Body of pancreas (tissue), 4 donors: Measurements from ENCODE around the gene ABL1. TPM values are rescaled to one million over a fixed set of nuclear protein-coding genes. Genes with fewer than 3 reads are reported as not detected.

ENCODE experiments used
- ATAC-seq: fragments of 150-250 bp; one replicate; pipeline ENCODE4 v1.9.1; 2016
- DNase-seq, 4 donors: peaks; one replicate each; pipeline ENCODE4 v3.0.0-alpha.2; 2019
- H3K27ac ChIP-seq, 4 donors: fragments of 200-600 bp; sonication (generic); 1 replicate in 3 of 4; 2 replicates in 1 of 4; pipeline versions ENCODE4 v1.5.1 to v1.6.1; 2016 to 2019; ENCODE audit warnings: mild to moderate bottlenecking in 1 of 4, mixed read lengths in 1 of 4, moderate library complexity in 1 of 4
- H3K27me3 ChIP-seq, 2 donors: fragments of 200-600 bp; sonication (generic); one replicate each; pipeline ENCODE4 v1.6.0; 2016; ENCODE audit warnings: mild to moderate bottlenecking in 1 of 2
- H3K36me3 ChIP-seq, 2 donors: fragments of 200-600 bp; sonication (generic); replicated peaks in 1 of 2; 2 replicates each; pipeline ENCODE4 v1.5.1; 2016; ENCODE audit warnings: low read depth in 2 of 2; ENCODE audit not compliant: insufficient read depth in 1 of 2
- H3K4me1 ChIP-seq: fragments of 200-600 bp; sonication (generic); one replicate; pipeline ENCODE4 v1.6.0; 2016
- H3K4me3 ChIP-seq, 2 donors: fragments of 200-600 bp; sonication (generic); 1 replicate in 1 of 2; 2 replicates in 1 of 2; pipeline ENCODE4 v1.5.1; 2016 to 2019
- H3K9me3 ChIP-seq, 3 donors: fragments of 200-600 bp; sonication (generic); 1 replicate in 2 of 3; 2 replicates in 1 of 3; pipeline ENCODE4 v1.5.1; 2016
- CTCF ChIP-seq, 7 experiments: fragments of 450-650 bp in 4 of 7; fragments of 200-600 bp in 3 of 7; sonication (generic) in 3 of 7; IDR thresholded peaks; one replicate each; pipeline ENCODE4 v1.5.1; 2016 to 2019; ENCODE audit warnings: antibody characterized with exemption in 7 of 7
- POLR2A ChIP-seq, 3 donors: fragments of 450-650 bp; IDR thresholded peaks; one replicate each; pipeline ENCODE4 v1.6.1; 2016; ENCODE audit warnings: antibody characterized with exemption in 3 of 3, mild to moderate bottlenecking in 2 of 3
- WGBS, 2 donors: methylation state at CpG; one replicate each; pipeline ENCODE4 v1.1.5; 2017; 5-methylcytosine and 5-hydroxymethylcytosine counted together
- intact Hi-C: fragments of 100-400 bp; cut with DNase I; formaldehyde crosslinking; loops from one replicate; pipeline ENCODE4 v1.15.1; 2023
- total RNA-seq, 2 donors: library from RNA; depleted of rRNA; stranded (reverse); fragments of >200 nt; gene quantifications; one replicate each; pipeline ENCODE4 v1.1.0, GENCODE V29; 2016

The ABL1 gene
- total RNA-seq, 2 donors from 2014 or later: 23.3 to 29.0 TPM

DNA sequence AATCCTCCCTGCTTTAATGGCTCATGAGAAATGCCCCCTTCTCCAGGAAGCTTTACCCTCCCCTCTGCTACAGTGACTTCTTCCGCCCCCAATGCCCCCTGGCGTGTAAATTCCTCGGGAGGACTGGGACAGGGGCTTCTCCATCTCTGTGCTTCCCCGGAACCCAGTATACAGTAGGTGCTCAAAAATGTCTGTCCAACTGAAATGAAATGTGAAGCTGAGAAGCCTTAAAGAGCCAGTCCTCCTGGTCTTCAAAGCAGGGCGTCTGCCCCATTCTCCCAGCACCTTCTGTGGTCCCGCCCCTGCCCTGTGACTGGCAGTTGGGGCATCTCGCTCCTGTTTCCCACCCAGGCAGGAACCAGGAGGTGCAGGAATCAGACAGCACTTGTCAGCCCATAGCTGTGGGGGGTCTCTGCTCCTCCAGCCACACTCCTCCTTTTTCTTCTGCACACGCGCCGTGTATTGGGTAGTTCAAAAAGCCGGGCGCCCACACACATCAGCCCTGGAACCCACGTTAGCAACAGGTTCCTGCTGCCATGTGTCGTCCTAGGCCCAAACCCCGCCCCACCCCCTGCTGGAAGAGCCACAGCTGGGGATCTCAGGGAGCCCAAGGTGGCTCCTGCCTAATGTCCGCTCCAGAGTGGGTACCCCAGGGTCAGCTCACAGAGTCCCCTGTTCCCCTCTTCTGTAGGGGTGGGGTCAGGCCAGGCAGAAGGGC is 88.0 kb downstream of the ABL1 start:
- intact Hi-C loops: no loop called here
- no peak overlapping the region for H3K27ac ChIP-seq
- H3K4me1 ChIP-seq: peaks cover under 1% of the 10 kb centered on the region
- ATAC-seq: no peak
- H3K9me3 ChIP-seq: no peaks in the 10 kb centered on the region
- 64 to 73% methylated on average over 12 to 16 of the region's 16 CpGs for WGBS, 2 donors
- H3K36me3 ChIP-seq: no peaks in the 10 kb centered on the region
- no peak overlapping the region for H3K4me3 ChIP-seq
- no peaks in the 10 kb centered on the region for H3K27me3 ChIP-seq
- DNase-seq: no peak
- TF ChIP-seq CTCF (IDR thresholded peaks at IDR 0.05): no peak
- TF ChIP-seq POLR2A (IDR thresholded peaks at IDR 0.05): no peak

DNA sequence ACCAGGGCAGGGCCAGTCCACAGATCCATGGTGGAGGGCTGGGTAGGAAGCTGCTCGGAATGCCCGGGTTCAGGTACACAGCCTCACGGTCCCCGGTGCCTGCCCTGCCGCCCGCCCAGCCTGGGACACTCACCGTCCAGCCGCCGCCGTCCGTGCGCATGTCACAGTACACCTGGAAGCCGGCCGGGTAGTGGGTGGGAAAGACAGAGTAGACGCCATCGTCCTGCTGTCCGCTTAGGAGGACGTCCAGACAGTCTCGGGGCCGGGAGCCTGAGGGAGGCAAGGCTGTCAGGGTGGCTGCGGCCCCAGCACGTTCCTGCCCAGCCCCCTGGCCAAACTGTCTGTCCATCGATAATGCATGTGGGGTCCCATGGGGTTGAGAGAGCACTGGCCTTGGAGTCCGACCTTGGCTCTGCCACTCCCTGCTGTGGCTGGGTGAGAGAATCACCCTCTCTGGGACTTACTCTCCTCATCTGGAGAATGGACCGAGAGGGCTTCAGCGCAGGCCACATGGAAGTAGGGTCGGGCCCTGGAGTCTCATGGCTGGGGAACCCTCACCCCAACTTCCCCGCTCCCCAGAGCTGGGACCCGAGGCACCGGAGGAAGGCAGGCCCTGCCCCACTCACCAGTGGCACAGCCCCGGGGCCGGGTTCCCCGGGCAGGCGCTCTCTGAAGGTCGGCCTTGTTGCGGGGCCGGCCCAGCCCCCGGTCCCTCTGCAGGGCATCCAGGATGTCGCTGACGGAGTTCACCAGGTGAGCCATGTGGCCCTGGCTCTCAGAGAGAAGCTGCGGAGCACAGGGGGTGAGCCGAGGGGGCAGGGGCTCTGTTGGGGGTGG is 88.8 kb downstream of the ABL1 start:
- ATAC-seq: no peak
- Histone ChIP-seq H3K36me3 (no peaks in the 10 kb centered on the region), H3K9me3 (no peaks in the 10 kb centered on the region), H3K4me3 (no peak overlapping the region), H3K27me3 (no peaks in the 10 kb centered on the region), H3K4me1 (peaks cover 8% of the 10 kb centered on the region), H3K27ac (no peak overlapping the region)
- TF ChIP-seq CTCF (IDR thresholded peaks at IDR 0.05) (no peak), POLR2A (IDR thresholded peaks at IDR 0.05) (no peak)
- 72 to 75% methylated on average over 2 to 40 of the region's 42 CpGs for WGBS, 2 donors
- intact Hi-C loops: no loop called here
- DNase-seq: no peak

- H3K4me3 ChIP-seq: no peak overlapping the region
- 78% methylated on average over 10 of the region's 10 CpGs; no CpG with 5 or more reads in 1 of the 2 donors for WGBS, 2 donors
- H3K9me3 ChIP-seq: no peaks in the 10 kb centered on the region
- H3K36me3 ChIP-seq: no peaks in the 10 kb centered on the region
- peaks cover 10% of the 10 kb centered on the region for H3K4me1 ChIP-seq
- no peak overlapping the region for H3K27ac ChIP-seq
- intact Hi-C loops: no loop called here
- ATAC-seq (no peak), DNase-seq (no peak)
- TF ChIP-seq POLR2A (IDR thresholded peaks at IDR 0.05) (no peak), CTCF (IDR thresholded peaks at IDR 0.05) (no peak)
- no peaks in the 10 kb centered on the region for H3K27me3 ChIP-seq
Observed at GRCh38 chr9:130924448-130924788, 89.4 kb downstream of the ABL1 start.

DNA sequence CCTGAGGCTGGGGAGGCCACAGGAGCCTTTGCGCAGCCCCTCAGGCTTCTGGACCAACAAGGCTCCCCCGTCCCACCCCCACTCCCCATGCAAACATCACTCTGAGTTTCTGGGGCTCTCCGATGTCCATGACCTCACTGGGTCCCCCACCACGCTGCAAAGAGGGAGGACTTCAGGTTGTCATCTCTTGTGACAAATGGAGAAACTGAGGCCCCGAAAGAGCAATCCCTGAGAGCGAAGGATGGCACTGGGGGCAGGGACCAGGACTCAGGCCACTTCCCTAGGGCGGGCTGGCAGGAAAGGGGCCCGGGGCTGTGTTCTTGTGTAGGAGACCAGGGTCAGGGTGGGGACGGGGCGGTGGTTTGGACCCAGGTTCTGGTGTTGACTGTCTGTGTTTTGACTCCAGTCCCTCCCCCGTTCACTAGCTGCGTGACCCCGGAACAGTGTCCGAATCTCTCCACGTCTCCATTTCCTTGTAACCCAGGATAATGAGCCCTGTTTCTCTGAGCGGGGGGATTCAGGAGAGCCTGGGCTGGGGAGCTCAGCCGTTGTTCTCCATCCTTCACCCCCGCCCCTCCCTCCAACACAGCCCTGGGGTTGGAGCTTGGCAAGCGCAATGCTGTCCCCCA is 90.1 kb downstream of the ABL1 start:
- no peak for ATAC-seq
- WGBS, 2 donors: 67 to 72% methylated on average over 17 to 19 of the region's 19 CpGs
- intact Hi-C loops: no loop called here
- TF ChIP-seq POLR2A (IDR thresholded peaks at IDR 0.05): no peak
- no peak for TF ChIP-seq CTCF (IDR thresholded peaks at IDR 0.05)
- Histone ChIP-seq H3K4me3 (no peak overlapping the region), H3K27me3 (no peaks in the 10 kb centered on the region), H3K36me3 (no peaks in the 10 kb centered on the region), H3K9me3 (no peaks in the 10 kb centered on the region), H3K4me1 (peaks cover 10% of the 10 kb centered on the region), H3K27ac (no peak overlapping the region)
- no peak for DNase-seq
